DMS 273 (cell line): Measurements from ENCODE around the gene PHC1.
"Not testable (repeated sequence)": the region's sequence is repeated elsewhere in the genome, so short reads cannot be mapped to it uniquely, and the experiment has no call there.

Experiments
- DNase-seq: peaks from one replicate; lab custom pipeline; 2025; ENCODE audit not compliant: unreplicated experiment; lab: John Stamatoyannopoulos, UW

The PHC1 gene

GRCh38 chr12:8909752-8910151 is 4.6 kb upstream of the PHC1 start:
- DNase-seq = no peak

- no peak for DNase-seq
These were observed 2.6 kb upstream of the PHC1 start for GRCh38 chr12:8911606-8912268.

GRCh38 chr12:8912914-8913313 is 1.4 kb upstream of the PHC1 start:
- peak; percentile 14 for DNase-seq

- DNase-seq = no peak
These were observed 642 bp upstream of the PHC1 start for GRCh38 chr12:8913702-8914032.

- peak; percentile 58 for DNase-seq
These were observed 612 bp downstream of the PHC1 start for GRCh38 chr12:8914716-8915526.

GRCh38 chr12:8916154-8916553 is 1.8 kb downstream of the PHC1 start:
- no peak for DNase-seq

GRCh38 chr12:8917031-8917430 is 2.7 kb downstream of the PHC1 start:
- no peak for DNase-seq

- no peak for DNase-seq
These were observed 3.4 kb downstream of the PHC1 start for GRCh38 chr12:8917751-8918150.

GRCh38 chr12:8919643-8920042 is 5.3 kb downstream of the PHC1 start:
- not testable (repeated sequence) for DNase-seq

- no peak for DNase-seq
These were observed 8.2 kb downstream of the PHC1 start for GRCh38 chr12:8922544-8922943.

GRCh38 chr12:8930655-8931323 is 16.5 kb downstream of the PHC1 start:
- DNase-seq = not testable (repeated sequence)

GRCh38 chr12:8932464-8932863 is 18.2 kb downstream of the PHC1 start:
- not testable (repeated sequence) for DNase-seq

GRCh38 chr12:8934080-8934479 is 19.8 kb downstream of the PHC1 start:
- DNase-seq = not testable (repeated sequence)

GRCh38 chr12:8936735-8937134 is 22.4 kb downstream of the PHC1 start:
- DNase-seq = no peak

- not testable (repeated sequence) for DNase-seq
These were observed 23.6 kb downstream of the PHC1 start for GRCh38 chr12:8937842-8938442.

GRCh38 chr12:8941691-8942478 is 27.6 kb downstream of the PHC1 start:
- no peak for DNase-seq

GRCh38 chr12:8943565-8944186 is 29.4 kb downstream of the PHC1 start:
- no peak for DNase-seq

- DNase-seq = no peak
These were observed 32.4 kb downstream of the PHC1 start for GRCh38 chr12:8946733-8947132.

GRCh38 chr12:8947737-8948136 is 33.4 kb downstream of the PHC1 start:
- DNase-seq = no peak

- DNase-seq = peak; percentile 35
These were observed 34.5 kb downstream of the PHC1 start for GRCh38 chr12:8948701-8949341.
